Nephron progenitor cell (in vitro differentiated cells): Measurements from ENCODE around the gene FLNC.

Experiments
- DNase-seq: peaks from one replicate; pipeline ENCODE4 v3.0.0; 2021
- H3K27ac Mint-ChIP-seq: 2 replicates; pipeline ENCODE4 v1.8.0; 2021; ENCODE audit warnings: mild to moderate bottlenecking, moderate library complexity, mixed read lengths
- H3K27me3 Mint-ChIP-seq: 2 replicates; pipeline ENCODE4 v1.8.0; 2021; ENCODE audit warnings: mild to moderate bottlenecking, low read depth, mixed read lengths; ENCODE audit not compliant: poor library complexity
- H3K36me3 Mint-ChIP-seq: 2 replicates; pipeline ENCODE4 v1.8.0; 2021; ENCODE audit warnings: low read depth, mixed read lengths
- H3K4me1 Mint-ChIP-seq: 2 replicates; pipeline ENCODE4 v1.8.0; 2021; ENCODE audit warnings: mixed read lengths
- H3K4me3 Mint-ChIP-seq: 2 replicates; pipeline ENCODE4 v1.8.0; 2021; ENCODE audit warnings: mild to moderate bottlenecking, moderate library complexity, mixed read lengths
- H3K9me3 Mint-ChIP-seq: 2 replicates; pipeline ENCODE4 v1.8.0; 2021; ENCODE audit warnings: mild to moderate bottlenecking, moderate library complexity, mixed read lengths
- TF ChIP-seq, protein P1 (sequence below): fragments of 200-600 bp; sonication (generic); IDR thresholded peaks from 2 replicates; pipeline ENCODE4 v1.5.0; 2021; ENCODE audit warnings: antibody characterized with exemption

FLNC gene

DNA sequence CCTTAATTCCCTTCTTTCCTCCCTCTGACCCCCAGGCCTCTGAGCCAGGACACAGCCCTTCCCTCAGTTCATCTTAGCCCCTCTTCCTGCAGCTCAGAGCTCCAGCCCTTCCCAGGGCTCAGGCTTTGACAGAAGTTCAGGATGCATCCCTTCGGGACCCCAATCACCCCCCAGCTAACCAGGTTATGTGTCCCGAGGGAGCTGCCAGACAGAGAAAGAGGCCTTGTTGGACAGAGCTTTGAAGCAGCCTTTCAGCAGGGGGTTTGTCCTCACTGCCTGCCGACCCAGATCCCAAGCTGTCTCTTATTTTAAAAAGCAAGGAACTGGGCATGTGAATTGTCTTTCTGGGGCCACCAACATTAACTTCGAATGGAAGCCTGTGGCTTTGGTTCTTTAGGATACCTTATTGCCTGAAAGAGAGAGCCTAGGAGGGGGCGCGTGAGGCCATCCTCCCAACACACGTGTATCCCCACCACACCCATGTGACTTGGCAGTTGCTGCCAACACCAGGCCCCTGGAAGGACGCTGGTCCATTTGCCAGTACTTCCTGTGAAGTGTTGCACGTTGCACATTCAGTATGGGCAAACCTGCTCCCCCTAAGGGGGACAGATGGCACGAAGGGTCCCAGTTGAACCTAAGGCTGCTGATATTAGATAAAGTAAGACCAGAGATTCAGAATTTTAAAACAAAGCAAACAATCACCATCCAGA lies 37.6 kb upstream of the FLNC start:
- peak overlapping the region; percentile 89 for H3K4me3 Mint-ChIP-seq
- peaks cover 36% of the 10 kb centered on the region for H3K36me3 Mint-ChIP-seq
- TF ChIP-seq, protein P1, sequence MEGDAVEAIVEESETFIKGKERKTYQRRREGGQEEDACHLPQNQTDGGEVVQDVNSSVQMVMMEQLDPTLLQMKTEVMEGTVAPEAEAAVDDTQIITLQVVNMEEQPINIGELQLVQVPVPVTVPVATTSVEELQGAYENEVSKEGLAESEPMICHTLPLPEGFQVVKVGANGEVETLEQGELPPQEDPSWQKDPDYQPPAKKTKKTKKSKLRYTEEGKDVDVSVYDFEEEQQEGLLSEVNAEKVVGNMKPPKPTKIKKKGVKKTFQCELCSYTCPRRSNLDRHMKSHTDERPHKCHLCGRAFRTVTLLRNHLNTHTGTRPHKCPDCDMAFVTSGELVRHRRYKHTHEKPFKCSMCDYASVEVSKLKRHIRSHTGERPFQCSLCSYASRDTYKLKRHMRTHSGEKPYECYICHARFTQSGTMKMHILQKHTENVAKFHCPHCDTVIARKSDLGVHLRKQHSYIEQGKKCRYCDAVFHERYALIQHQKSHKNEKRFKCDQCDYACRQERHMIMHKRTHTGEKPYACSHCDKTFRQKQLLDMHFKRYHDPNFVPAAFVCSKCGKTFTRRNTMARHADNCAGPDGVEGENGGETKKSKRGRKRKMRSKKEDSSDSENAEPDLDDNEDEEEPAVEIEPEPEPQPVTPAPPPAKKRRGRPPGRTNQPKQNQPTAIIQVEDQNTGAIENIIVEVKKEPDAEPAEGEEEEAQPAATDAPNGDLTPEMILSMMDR: no peak
- DNase-seq: no peak
- H3K9me3 Mint-ChIP-seq: peaks cover 5% of the 10 kb centered on the region
- H3K27ac Mint-ChIP-seq: no peak overlapping the region
- H3K27me3 Mint-ChIP-seq: peaks cover 23% of the 10 kb centered on the region
- peaks cover 30% of the 10 kb centered on the region for H3K4me1 Mint-ChIP-seq

DNA sequence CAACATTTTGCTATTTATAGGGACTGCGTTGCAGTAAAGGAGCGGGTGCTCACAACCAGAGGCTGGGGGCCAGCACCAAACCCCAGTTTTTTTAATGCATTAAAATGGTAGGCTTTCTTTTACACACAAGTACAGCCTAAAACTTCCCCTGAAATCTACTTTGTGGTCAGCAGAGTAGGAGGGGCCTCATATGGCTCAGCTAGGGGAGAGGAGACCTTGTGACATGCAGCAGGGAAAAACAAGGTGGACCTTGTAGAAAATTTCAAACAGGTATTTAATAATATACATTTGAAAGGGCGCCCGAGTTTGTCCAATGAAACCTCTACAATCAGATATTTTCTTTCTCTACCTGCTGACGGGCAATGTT lies 37.0 kb upstream of the FLNC start:
- DNase-seq: no peak
- H3K27me3 Mint-ChIP-seq: peaks cover 18% of the 10 kb centered on the region

DNA sequence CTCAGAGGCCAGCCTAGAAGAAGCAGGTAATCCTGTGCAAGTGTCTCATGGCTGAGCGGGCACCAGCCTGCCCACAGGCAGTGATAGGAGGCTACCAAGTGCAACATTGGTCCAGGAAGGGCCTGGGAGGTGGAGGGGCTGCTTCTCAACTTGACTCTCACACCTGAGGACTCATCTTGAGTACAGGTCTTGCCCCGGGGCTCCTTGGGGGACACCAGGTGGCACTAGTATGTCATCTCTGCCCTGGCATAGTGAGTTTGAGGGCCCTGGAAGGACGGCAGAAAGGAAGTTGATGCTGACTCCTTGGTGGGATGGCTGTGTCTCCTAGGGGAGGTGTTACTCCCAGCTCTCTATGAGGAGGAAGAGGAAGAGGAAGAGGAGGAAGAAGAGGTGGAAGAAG lies 36.2 kb upstream of the FLNC start:
- H3K36me3 Mint-ChIP-seq: peaks cover 41% of the 10 kb centered on the region
- peak overlapping the region; percentile 11 for H3K4me3 Mint-ChIP-seq
- H3K9me3 Mint-ChIP-seq: peaks cover 5% of the 10 kb centered on the region
- no peak for DNase-seq
- TF ChIP-seq, protein P1: no peak
- peak overlapping the region; percentile 37 for H3K27ac Mint-ChIP-seq
- H3K4me1 Mint-ChIP-seq: peaks cover 30% of the 10 kb centered on the region
- H3K27me3 Mint-ChIP-seq: peaks cover 9% of the 10 kb centered on the region

More for the DNA sequence above, 37.0 kb upstream of the FLNC start:
- TF ChIP-seq, protein P1: no peak
- Mint-ChIP-seq H3K27ac (no peak overlapping the region), H3K4me3 (no peak overlapping the region), H3K4me1 (peaks cover 31% of the 10 kb centered on the region), H3K9me3 (peaks cover 5% of the 10 kb centered on the region), H3K36me3 (peaks cover 38% of the 10 kb centered on the region)

DNA sequence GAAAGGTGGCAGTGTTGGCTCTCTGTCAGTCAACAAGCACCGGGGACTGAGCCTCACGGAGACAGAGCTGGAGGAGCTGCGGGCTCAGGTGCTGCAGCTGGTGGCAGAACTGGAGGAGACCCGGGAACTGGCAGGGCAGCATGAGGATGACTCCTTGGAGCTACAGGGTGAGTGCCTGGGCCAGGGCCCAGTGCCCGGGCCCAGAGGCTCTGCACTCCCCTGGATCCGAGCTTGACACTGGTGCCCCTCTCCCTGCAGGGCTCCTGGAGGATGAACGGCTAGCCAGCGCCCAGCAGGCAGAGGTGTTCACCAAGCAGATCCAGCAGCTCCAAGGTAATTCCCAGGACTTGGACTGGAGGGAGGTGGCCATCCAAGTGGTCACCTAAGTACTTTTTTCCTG lies 35.8 kb upstream of the FLNC start:
- peaks cover 45% of the 10 kb centered on the region for H3K36me3 Mint-ChIP-seq
- peaks cover 29% of the 10 kb centered on the region for H3K4me1 Mint-ChIP-seq
- peak overlapping the region; percentile 34 for H3K27ac Mint-ChIP-seq
- no peak for DNase-seq
- H3K9me3 Mint-ChIP-seq: peaks cover 5% of the 10 kb centered on the region
- H3K4me3 Mint-ChIP-seq: no peak overlapping the region
- TF ChIP-seq, protein P1: no peak
- peaks cover 6% of the 10 kb centered on the region for H3K27me3 Mint-ChIP-seq

DNA sequence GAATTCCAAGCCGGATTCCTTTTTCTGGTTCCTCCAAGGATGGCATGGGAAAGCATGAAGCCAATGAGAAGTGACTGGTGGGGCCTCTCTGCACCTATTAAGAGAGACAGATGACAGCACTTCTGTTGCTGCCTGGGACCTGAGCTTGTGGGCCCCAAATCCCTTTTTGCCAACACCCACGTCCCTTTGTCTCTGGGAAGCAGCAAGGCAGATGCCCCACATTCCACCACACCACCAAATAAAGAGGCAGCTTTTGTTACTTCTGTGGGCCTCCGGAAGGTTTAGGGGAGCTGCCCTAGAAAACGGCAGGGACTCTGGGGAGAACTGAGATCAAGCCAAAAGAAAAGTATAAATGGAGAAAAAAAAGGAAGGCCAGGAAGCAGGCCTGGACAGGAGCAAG lies 35.1 kb upstream of the FLNC start:
- H3K4me1 Mint-ChIP-seq: peaks cover 27% of the 10 kb centered on the region
- H3K36me3 Mint-ChIP-seq: peaks cover 49% of the 10 kb centered on the region
- H3K27ac Mint-ChIP-seq: peak overlapping the region; percentile 34
- peaks cover 5% of the 10 kb centered on the region for H3K9me3 Mint-ChIP-seq
- peaks cover 3% of the 10 kb centered on the region for H3K27me3 Mint-ChIP-seq
- H3K4me3 Mint-ChIP-seq: no peak overlapping the region
- no peak for DNase-seq
- TF ChIP-seq, protein P1: no peak

DNA sequence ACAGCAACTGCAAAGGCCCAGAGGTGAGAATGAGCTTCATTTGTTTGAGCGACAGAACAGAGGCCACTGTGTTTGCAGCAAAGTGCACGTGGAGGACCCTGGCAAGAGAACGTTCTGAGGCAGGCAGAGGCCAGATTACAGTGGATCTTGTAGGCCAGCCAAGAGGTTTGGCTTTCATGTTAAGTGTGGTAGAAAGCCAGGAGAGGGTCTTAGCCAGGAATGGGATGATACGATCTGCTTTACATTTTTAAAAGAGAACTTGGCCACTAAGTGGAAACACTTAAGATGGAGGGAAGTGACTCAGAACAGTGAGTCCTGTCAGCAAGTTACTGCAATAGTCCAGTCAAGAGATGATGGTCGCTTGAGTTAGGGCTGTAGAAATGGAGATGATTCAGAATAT lies 33.9 kb upstream of the FLNC start:
- no peak for DNase-seq
- H3K27me3 Mint-ChIP-seq: peaks cover 3% of the 10 kb centered on the region
- TF ChIP-seq, protein P1: no peak
- peaks cover 23% of the 10 kb centered on the region for H3K4me1 Mint-ChIP-seq
- H3K27ac Mint-ChIP-seq: peak overlapping the region; percentile 62
- H3K4me3 Mint-ChIP-seq: no peak overlapping the region
- peaks cover 5% of the 10 kb centered on the region for H3K9me3 Mint-ChIP-seq
- H3K36me3 Mint-ChIP-seq: peaks cover 59% of the 10 kb centered on the region
